HS-27A (cell line): Measurements from ENCODE around the gene ZNF527.
"Not testable (repeated sequence)": the region's sequence is repeated elsewhere in the genome, so short reads cannot be mapped to it uniquely, and the experiment has no call there.

Source experiments
- DNase-seq: peaks from one replicate; pipeline ENCODE4 v3.0.0-alpha.2; 2012; ENCODE audit warnings: low read depth, missing footprints

ZNF527 gene

GRCh38 chr19:37370880-37371661, at the start of gene ZNF527:
TSS of gene ZNF527 (plus strand) at chr19:37371099. CDS start at chr19:37374199, 3,100 bp downstream.
- peak; percentile 99 for DNase-seq

DNA sequence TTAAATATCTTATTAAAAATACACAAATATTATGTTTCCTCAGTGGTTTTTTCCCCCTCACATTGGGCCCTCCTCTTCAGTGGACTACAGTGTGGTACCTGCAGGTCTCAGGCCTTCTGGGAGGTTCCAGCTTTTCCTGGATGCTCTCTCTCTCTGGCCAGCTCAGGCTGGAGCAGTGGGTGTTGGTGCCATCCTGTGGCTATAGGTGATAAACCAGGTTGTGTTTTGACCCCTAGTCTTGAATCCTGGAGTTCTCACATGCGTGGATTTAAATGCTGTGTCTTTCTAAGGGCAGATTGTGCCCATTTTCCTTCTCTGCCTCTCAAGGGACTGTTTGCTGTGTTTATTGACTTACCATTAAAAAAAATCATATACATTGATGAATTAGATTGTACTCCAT, 41.2 kb upstream of the ZNF527 start:
- DNase-seq = no peak

- DNase-seq = no peak
These were observed 38.1 kb upstream of the ZNF527 start for GRCh38 chr19:37332839-37333238.

DNA sequence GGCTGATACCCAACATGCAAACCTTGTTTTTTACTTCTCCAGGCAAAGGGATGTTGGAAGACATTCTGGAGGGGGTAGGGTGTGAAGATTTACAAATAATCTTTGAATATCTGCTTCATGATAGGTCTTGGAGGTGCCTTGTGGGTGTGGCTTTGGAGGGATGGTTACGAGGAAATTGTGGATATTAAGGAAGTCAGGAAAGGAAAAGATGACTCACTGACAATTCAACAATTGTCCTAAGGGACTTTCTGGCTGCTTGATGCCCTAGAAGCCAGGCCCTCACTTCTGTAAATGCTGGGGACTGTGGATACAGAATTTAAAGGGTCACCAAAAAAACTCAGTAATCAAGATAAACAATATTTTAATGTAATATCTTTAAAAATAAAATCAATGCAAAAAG, 37.4 kb upstream of the ZNF527 start:
- no peak for DNase-seq

DNA sequence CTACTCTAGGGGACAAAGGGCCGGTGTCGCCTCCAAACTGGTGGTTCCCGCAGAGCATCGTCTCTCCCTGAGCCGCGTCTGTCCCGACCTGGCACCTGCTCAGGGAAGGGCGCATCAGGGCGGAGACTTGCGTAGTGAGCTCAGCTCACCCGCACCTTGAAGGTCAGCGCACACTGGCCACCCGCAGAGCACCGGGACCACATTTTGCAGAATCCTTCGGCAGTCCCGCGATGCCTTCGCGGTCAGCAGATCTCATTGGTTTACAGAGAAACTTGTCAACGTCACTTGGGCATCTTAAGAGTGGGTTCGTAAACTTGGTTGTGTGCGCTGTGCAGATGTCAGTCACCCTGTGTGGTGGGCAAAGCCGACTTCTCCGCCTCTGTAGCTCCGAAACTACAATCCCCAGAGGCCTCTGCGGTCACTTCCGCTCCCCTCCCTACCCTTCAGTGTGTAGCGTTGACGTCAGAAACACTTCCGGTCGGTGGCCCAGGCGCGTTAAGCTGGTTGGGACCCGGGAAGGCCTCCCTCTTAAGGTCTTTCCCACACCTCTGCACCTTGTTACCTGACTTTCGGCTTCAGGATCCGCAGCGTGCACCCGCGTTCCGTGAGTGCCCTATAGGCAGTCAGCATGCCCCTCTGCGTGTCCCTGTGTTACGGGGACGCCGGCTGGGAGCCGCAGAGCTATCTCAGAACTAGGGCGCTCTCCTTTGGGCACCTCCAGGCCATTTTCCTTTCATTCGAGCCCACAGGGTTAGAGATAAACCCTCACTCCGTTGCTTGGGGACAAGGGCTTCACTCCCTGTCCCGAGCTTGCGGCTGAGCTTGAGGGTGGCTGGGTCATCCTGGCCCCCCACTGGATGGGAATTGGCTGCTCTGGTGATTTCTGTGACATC, 36.5 kb upstream of the ZNF527 start:
- DNase-seq = peak; percentile 62

GRCh38 chr19:37342753-37343152, 28.1 kb upstream of the ZNF527 start:
- DNase-seq = no peak

GRCh38 chr19:37346091-37346490, 24.8 kb upstream of the ZNF527 start:
- DNase-seq = no peak

GRCh38 chr19:37348060-37348459, 22.8 kb upstream of the ZNF527 start:
- DNase-seq = no peak

DNA sequence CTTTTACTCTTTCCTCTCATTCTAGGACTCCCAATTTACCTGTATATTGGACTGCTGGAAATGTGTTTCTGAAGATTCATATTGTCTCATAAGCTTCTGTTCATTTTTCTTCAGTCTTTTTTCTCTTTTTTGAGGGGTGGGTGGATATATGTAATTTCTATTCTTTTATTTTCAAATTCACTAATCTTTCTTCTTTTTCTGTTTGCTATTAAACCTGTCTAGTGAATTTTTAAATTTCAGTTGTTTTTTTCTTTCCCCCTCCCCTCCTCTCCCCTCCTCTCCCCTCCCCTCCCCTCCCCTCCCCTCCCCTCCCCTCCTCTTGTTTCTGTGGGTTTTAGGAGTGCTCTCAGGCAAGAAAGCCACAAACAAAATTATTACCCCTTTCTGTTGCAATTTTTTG, 16.9 kb upstream of the ZNF527 start:
- no peak for DNase-seq

- DNase-seq = no peak
These were observed 15.0 kb upstream of the ZNF527 start for GRCh38 chr19:37355901-37356300.

GRCh38 chr19:37361994-37362393, 8.9 kb upstream of the ZNF527 start:
- no peak for DNase-seq

GRCh38 chr19:37362733-37363132, 8.2 kb upstream of the ZNF527 start:
- DNase-seq = no peak

- DNase-seq = not testable (repeated sequence)
These were observed 466 bp upstream of the ZNF527 start for GRCh38 chr19:37370386-37370879.

GRCh38 chr19:37389234-37389633, 18.3 kb downstream of the ZNF527 start:
- no peak for DNase-seq

GRCh38 chr19:37391399-37391798, 20.5 kb downstream of the ZNF527 start:
- DNase-seq = not testable (repeated sequence)

DNA sequence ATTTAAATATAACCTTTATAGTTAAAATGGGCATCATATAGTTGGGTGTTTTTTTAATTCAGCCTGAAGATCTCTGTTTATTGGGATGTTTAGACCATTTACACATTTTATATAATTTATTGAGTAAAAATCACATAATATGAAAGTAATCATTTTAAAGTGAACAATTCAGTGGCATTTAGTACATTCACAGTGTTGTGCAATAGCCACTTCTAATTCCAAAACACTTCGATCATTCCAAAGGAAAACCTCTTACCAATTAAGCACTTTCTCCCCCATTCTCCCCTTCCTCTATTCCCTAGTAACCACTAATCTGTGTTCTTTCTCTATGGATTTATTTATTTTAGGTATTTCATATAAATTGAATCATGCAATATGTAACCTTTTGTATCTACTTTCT, 30.2 kb downstream of the ZNF527 start:
- DNase-seq = no peak

GRCh38 chr19:37403403-37403802, 32.5 kb downstream of the ZNF527 start:
- no peak for DNase-seq

GRCh38 chr19:37406140-37406846, 35.4 kb downstream of the ZNF527 start:
- not testable (repeated sequence) for DNase-seq

DNA sequence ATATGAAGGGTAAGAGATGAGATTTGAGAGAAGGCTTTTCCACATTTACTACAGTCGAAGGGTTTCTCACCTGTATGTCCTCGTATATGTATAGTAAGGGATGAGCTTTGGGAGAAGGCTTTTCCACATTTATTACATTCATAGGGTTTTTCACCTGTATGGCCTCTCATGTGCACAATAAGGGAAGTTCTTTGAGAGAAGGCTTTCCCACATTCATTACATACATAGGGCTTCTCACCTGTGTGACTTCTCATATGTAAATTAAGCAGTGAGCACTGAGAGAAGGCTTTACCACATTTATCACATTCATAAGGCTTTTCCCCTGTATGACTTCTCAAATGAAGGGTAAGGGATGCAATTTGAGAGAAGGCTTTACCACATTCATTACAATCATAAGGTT, 41.8 kb downstream of the ZNF527 start:
- no peak for DNase-seq

GRCh38 chr19:37413313-37414084, 42.6 kb downstream of the ZNF527 start:
- no peak for DNase-seq
